H9 (cell line): Measurements from ENCODE around the gene ECE1. TPM values are rescaled to one million over a fixed set of nuclear protein-coding genes. Genes with fewer than 3 reads are reported as not detected.
A peak's percentile ranks its signal among the peaks of the same experiment; 100 is the strongest.

Experiments
- DNase-seq: peaks from one replicate; pipeline ENCODE4 v3.0.0-alpha.2; 2017
- H2AFZ ChIP-seq: one replicate; pipeline ENCODE4 v1.6.1; 2013; ENCODE audit warnings: mild to moderate bottlenecking, low read length, control low read depth, moderate library complexity
- H2AK5ac ChIP-seq: 2 replicates; pipeline ENCODE4 v1.6.1; 2013; ENCODE audit warnings: low read length, control low read depth, mixed read lengths; ENCODE audit not compliant: insufficient read length
- H2BK120ac ChIP-seq: one replicate; pipeline ENCODE4 v1.6.1; 2013; ENCODE audit warnings: low read depth, mild to moderate bottlenecking, low read length, control low read depth, inconsistent platforms; ENCODE audit not compliant: poor library complexity, severe bottlenecking
- H2BK12ac ChIP-seq: 2 replicates; pipeline ENCODE4 v1.6.1; 2013; ENCODE audit warnings: low read length, control low read depth, mixed read lengths, low read depth; ENCODE audit not compliant: insufficient read length
- H2BK15ac ChIP-seq: 2 replicates; pipeline ENCODE4 v1.6.1; 2013; ENCODE audit warnings: low read depth, low read length, control low read depth
- H2BK20ac ChIP-seq: one replicate; pipeline ENCODE4 v1.6.1; 2013; ENCODE audit warnings: low read depth, mild to moderate bottlenecking, low read length, control low read depth, inconsistent platforms; ENCODE audit not compliant: poor library complexity, severe bottlenecking
- H2BK5ac ChIP-seq: 2 replicates; pipeline ENCODE4 v1.6.1; 2013; ENCODE audit warnings: low read length, control low read depth, mixed read lengths; ENCODE audit not compliant: insufficient read length
- H3K14ac ChIP-seq: 2 replicates; pipeline ENCODE4 v1.6.1; 2013; ENCODE audit warnings: low read length, control low read depth; ENCODE audit not compliant: insufficient read depth
- H3K18ac ChIP-seq: 2 replicates; pipeline ENCODE4 v1.6.1; 2013; ENCODE audit warnings: low read depth, mild to moderate bottlenecking, mixed read lengths, low read length, control low read depth; ENCODE audit not compliant: insufficient read length
- H3K23ac ChIP-seq: 2 replicates; pipeline ENCODE4 v1.6.1; 2013; ENCODE audit warnings: low read length, control low read depth, mixed read lengths, low read depth; ENCODE audit not compliant: insufficient read length
- H3K23me2 ChIP-seq: 2 replicates; pipeline ENCODE4 v1.6.1; 2013; ENCODE audit warnings: low read depth, mild to moderate bottlenecking, mixed read lengths, low read length, control low read depth; ENCODE audit not compliant: insufficient read length, poor library complexity, severe bottlenecking
- H3K27ac ChIP-seq: 2 replicates; pipeline ENCODE4 v1.5.1; 2013; ENCODE audit warnings: low read length, control low read depth, mixed read lengths, low read depth; ENCODE audit not compliant: insufficient read length
- H3K27me3 ChIP-seq: 2 replicates; pipeline ENCODE4 v1.6.1; 2013; ENCODE audit warnings: low read length, control low read depth, inconsistent platforms; ENCODE audit not compliant: insufficient read depth
- H3K4ac ChIP-seq: 2 replicates; pipeline ENCODE4 v1.6.1; 2013; ENCODE audit warnings: low read depth, mild to moderate bottlenecking, control low read depth, inconsistent platforms, low read length, moderate library complexity
- H3K4me1 ChIP-seq: 2 replicates; pipeline ENCODE4 v1.6.1; 2013; ENCODE audit warnings: low read length, control low read depth, inconsistent platforms; ENCODE audit not compliant: insufficient read depth
- H3K4me2 ChIP-seq: 2 replicates; pipeline ENCODE4 v1.6.1; 2013; ENCODE audit warnings: low read length, control low read depth, mixed read lengths; ENCODE audit not compliant: insufficient read length, insufficient read depth
- H3K56ac ChIP-seq: 2 replicates; pipeline ENCODE4 v1.6.1; 2013; ENCODE audit warnings: low read depth, mild to moderate bottlenecking, mixed read lengths, low read length, control low read depth; ENCODE audit not compliant: insufficient read length
- H3K79me1 ChIP-seq: 2 replicates; pipeline ENCODE4 v1.6.1; 2013; ENCODE audit warnings: low read depth, mild to moderate bottlenecking, moderate library complexity, low read length, control low read depth, inconsistent platforms; ENCODE audit not compliant: insufficient read depth, poor library complexity, severe bottlenecking
- H3K79me2 ChIP-seq: 2 replicates; pipeline ENCODE4 v1.6.1; 2013; ENCODE audit warnings: low read length, control low read depth, inconsistent platforms; ENCODE audit not compliant: insufficient read depth
- H3K9ac ChIP-seq: 2 replicates; pipeline ENCODE4 v1.6.1; 2013; ENCODE audit warnings: low read length, control low read depth, mixed read lengths; ENCODE audit not compliant: insufficient read length; ENCODE audit errors: extremely low read depth
- H3K9me3 ChIP-seq: one replicate; pipeline ENCODE4 v1.6.1; 2013; ENCODE audit warnings: low read depth, low read length, inconsistent platforms; ENCODE audit not compliant: control insufficient read depth
- H3T11ph ChIP-seq: one replicate; pipeline ENCODE4 v1.6.1; 2013; ENCODE audit warnings: mild to moderate bottlenecking, low read length, control low read depth, inconsistent platforms
- H4K20me1 ChIP-seq: one replicate; pipeline ENCODE4 v1.6.1; 2013; ENCODE audit not compliant: control insufficient read depth, insufficient read length, insufficient read depth
- H4K5ac ChIP-seq: 2 replicates; pipeline ENCODE4 v1.6.1; 2013; ENCODE audit warnings: low read depth, mild to moderate bottlenecking, mixed read lengths, low read length, control low read depth; ENCODE audit not compliant: insufficient read length
- H4K8ac ChIP-seq: replicated peaks from 2 replicates; pipeline ENCODE4 v1.6.1; 2013; ENCODE audit warnings: low read length, control low read depth, mixed read lengths, low read depth; ENCODE audit not compliant: insufficient read length
- H4K91ac ChIP-seq: 2 replicates; pipeline ENCODE4 v1.6.1; 2013; ENCODE audit warnings: low read depth, mild to moderate bottlenecking, moderate library complexity, mixed read lengths, low read length, control low read depth; ENCODE audit not compliant: insufficient read length
- H3K27ac Mint-ChIP-seq, 3 experiments: 2 replicates in 2 of 3; 3 replicates in 1 of 3; pipeline ENCODE4 v1.8.0; 2020 to 2021; ENCODE audit warnings: mixed read lengths in 3 of 3, mild to moderate bottlenecking in 1 of 3, moderate library complexity in 1 of 3
- H3K27me3 Mint-ChIP-seq: 2 replicates; pipeline ENCODE4 v1.8.0; 2021; ENCODE audit warnings: low read depth, mild to moderate bottlenecking, moderate library complexity, mixed read lengths
- H3K36me3 Mint-ChIP-seq, 3 experiments: 2 replicates in 2 of 3; 3 replicates in 1 of 3; pipeline ENCODE4 v1.8.0; 2020 to 2021; ENCODE audit warnings: low read depth in 3 of 3, mixed read lengths in 3 of 3; ENCODE audit not compliant: insufficient read depth in 1 of 3
- H3K4me1 Mint-ChIP-seq, 2 experiments: 2 replicates each; pipeline ENCODE4 v1.8.0; 2020; ENCODE audit warnings: mixed read lengths in 2 of 2
- H3K4me3 Mint-ChIP-seq, 2 experiments: 2 replicates in 1 of 2; 3 replicates in 1 of 2; pipeline ENCODE4 v1.8.0; 2020 to 2021; ENCODE audit warnings: mild to moderate bottlenecking in 2 of 2, mixed read lengths in 2 of 2, moderate library complexity in 1 of 2
- H3K9me3 Mint-ChIP-seq, 2 experiments: 2 replicates in 1 of 2; 3 replicates in 1 of 2; pipeline ENCODE4 v1.8.0; 2020; ENCODE audit warnings: mild to moderate bottlenecking in 2 of 2, mixed read lengths in 2 of 2, moderate library complexity in 1 of 2
- CTCF ChIP-seq: fragments of 200-600 bp; sonication (generic); conservative IDR thresholded peaks from 3 replicates; pipeline ENCODE4 v1.8.0; 2021; ENCODE audit warnings: antibody characterized with exemption, mild to moderate bottlenecking
- WGBS: extraction: QIAGEN DNeasy Blood & Tissue Kit; methylation state at CpG from one replicate; pipeline ENCODE4 v1.1.7; 2013; ENCODE audit warnings: missing lambda C conversion rate, low lambda C conversion rate, mixed read lengths; ENCODE audit not compliant: insufficient read length; ENCODE audit errors: extremely low coverage; 5-methylcytosine and 5-hydroxymethylcytosine counted together
- total RNA-seq: library from RNA; stranded (reverse); gene quantifications from 2 replicates; pipeline ENCODE4 v1.2.1, GENCODE V29; 2021

The ECE1 gene
- total RNA-seq, 1 experiment from 2014 or later = 31.1 TPM

- H2AFZ ChIP-seq = no peak overlapping the region
- H3K18ac ChIP-seq = no peak overlapping the region
- H3K14ac ChIP-seq = no peak overlapping the region; the same call in 1 of the 2 replicates
- Mint-ChIP-seq H3K36me3 (peaks cover 3 to 5% (median 4%) of the 10 kb centered on the region in 3 experiments; a peak in 6 of 7 replicates), H3K4me3 (peak overlapping the region in 1 of 2 experiments; percentile 18; a peak in 1 of 5 replicates), H3K27me3 (no peaks in the 10 kb centered on the region), H3K4me1 (peaks cover 49 to 60% of the 10 kb centered on the region in 2 experiments), H3K27ac (peak overlapping the region; percentile 63 to 83 (median 70); a peak in 6 of 7 replicates), H3K9me3 (peaks cover 0 to 3% of the 10 kb centered on the region in 2 experiments; a peak in 2 of 5 replicates)
- peaks cover 15% of the 10 kb centered on the region; the same call in 1 of the 2 replicates for H3K4me1 ChIP-seq
- H3T11ph ChIP-seq = no peak overlapping the region
- no peak overlapping the region for H2BK20ac ChIP-seq
- H3K56ac ChIP-seq = no peak overlapping the region
- H4K5ac ChIP-seq = no peak overlapping the region
- no CpG with 5 or more reads among the region's 6 CpGs for WGBS
- no peak overlapping the region for H2BK15ac ChIP-seq
- H4K8ac ChIP-seq = no peak overlapping the region
- H3K9ac ChIP-seq = no peak overlapping the region
- no peak overlapping the region for H2BK12ac ChIP-seq
- no peak overlapping the region for H2BK120ac ChIP-seq
- no peaks in the 10 kb centered on the region for H3K79me1 ChIP-seq
- H3K23me2 ChIP-seq = no peaks in the 10 kb centered on the region
- no peak overlapping the region for H2BK5ac ChIP-seq
- no peak overlapping the region for H2AK5ac ChIP-seq
- no peaks in the 10 kb centered on the region for H3K79me2 ChIP-seq
- DNase-seq = no peak
- H3K23ac ChIP-seq = no peak overlapping the region
- no peak overlapping the region for H4K91ac ChIP-seq
- H3K27ac ChIP-seq = no peak overlapping the region
- H4K20me1 ChIP-seq = no peaks in the 10 kb centered on the region
- H3K27me3 ChIP-seq = no peaks in the 10 kb centered on the region
- no peak for TF ChIP-seq CTCF
- no peak overlapping the region for H3K4ac ChIP-seq
- no peaks in the 10 kb centered on the region for H3K9me3 ChIP-seq
- H3K4me2 ChIP-seq = no peak overlapping the region
Measured at GRCh38 chr1:21313203-21313885, 23.1 kb upstream of the ECE1 start.
